NCI-H446 treated with DMSO at 0.1 percent for 48 hours (cell line): ENCODE measurements around the gene ZNF143.
A peak's percentile ranks its signal among the peaks of the same experiment; 100 is the strongest.
"Not testable (repeated sequence)": the region's sequence is repeated elsewhere in the genome, so short reads cannot be mapped to it uniquely, and the experiment has no call there.

ENCODE experiments used
- DNase-seq: peaks from one replicate; lab custom pipeline; 2025; lab: John Stamatoyannopoulos, UW

Gene ZNF143

DNA sequence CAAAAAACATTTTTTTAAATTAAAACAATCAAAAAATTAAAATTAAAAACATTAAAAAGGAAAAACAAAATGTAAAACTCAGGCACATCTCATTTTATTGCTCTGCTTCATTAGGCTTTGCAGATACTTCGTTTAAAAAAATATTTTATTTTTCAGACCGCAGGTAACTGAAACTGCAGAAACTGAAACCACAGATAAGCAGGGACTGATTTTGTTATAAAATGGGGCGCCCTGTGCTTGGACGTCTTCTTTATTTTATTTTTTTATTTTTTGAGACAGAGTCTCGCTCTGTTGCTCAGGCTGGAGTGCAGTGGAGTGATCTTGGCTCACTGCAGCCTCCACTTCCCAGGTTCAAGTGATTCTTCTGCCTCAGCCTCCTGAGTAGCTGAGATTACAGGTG, 88.4 kb downstream of the ZNF143 start:
- not testable (repeated sequence) for DNase-seq

DNA sequence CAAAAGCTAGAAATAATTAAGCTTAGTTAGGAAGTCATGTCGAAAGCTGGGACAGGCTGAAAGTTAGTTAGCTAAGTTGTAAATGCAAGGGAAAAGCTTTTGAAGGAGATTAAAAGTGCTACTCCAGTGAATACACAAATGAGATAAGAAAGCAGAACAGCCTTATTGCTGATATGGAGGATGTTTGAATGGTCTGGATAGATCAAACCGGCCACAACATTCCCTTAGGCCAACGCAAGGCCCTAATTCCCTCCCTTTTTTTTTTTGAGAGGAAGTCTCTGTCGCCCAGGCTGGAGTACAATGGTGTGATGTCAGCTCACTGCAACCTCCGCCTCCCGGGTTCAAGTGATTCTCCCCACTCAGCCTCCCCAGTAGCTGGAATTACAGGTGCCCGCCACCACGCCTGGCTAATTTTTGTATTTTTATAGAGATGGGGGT, 89.4 kb downstream of the ZNF143 start:
- DNase-seq, result no peak

DNA sequence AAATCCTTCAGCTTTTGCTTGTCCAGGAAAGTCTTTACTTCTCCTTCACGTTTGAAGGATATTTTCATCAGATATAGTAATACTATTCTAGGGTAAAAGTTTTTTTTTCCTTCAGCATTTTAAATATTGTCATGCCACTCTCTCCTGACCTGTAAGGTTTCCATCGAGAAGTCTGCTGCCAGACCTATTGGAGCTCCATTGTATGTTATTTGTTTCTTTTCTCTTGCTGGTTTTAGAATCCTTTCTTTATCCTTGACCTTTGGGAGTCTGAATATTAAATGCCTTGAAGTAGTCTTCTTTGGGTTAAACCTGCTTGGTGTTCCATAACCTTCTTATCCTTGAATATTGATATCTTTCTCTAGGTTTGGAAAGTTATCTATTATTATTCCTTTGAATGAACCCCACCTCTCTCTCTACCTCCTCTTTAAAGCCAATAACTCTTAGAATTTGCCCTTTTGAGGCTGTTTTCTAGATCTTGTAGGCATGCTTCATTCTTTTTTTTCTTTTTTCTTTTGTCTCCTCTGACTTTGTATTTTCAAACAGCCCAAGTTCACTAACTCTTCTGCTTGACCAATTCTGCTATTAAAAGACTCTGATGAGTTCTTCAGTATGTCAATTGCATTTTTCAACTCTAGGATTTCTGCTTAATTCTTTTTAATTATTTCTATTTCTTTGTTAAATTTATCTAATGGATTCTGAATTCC, 100.6 kb downstream of the ZNF143 start:
- no peak for DNase-seq

DNA sequence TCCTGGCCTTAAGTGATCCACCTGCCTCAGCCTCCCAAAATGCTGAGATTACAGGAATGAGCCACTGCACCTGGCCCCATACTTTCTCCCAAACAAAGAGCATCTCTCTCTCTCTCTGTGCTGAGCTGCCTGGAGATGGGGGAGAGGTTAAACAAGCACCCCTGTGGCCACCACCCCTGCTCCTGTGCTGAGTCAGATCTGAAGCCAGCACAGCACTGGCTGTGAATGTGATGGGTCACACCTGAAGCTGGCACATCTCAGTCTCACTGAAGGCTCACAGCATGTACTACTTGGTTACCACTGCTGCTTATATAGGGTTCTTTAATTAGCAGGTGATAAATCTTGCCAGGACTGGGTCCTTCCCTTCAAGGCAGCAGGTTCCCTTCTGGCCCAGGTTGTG, 101.9 kb downstream of the ZNF143 start:
- no peak for DNase-seq

DNA sequence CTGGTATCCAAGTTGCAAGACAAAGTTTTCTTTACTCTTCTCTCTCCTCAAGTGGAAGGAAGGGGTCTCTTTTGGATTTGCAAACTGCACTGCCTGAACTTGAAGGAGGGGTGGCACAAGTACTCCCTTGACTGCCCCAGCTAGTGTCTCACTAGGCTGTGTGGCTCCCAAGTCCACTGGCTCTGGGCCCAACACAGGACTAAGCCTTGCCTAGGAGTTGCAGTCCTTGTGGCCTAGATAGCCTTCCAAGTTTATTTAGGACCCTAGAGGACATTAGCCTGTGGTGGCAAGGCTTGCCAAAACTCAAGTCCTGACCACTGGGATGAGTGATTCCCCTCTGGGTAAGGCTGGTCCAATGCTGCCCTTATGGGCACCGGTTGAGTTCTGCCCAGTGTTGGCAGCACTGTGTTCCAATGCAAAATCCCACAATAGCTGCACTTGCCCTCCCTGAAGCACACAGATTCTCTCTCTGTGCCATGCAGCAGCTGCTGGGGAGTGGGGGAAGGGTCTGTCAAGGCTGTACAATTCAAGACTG, 102.5 kb downstream of the ZNF143 start:
- DNase-seq, result no peak

DNA sequence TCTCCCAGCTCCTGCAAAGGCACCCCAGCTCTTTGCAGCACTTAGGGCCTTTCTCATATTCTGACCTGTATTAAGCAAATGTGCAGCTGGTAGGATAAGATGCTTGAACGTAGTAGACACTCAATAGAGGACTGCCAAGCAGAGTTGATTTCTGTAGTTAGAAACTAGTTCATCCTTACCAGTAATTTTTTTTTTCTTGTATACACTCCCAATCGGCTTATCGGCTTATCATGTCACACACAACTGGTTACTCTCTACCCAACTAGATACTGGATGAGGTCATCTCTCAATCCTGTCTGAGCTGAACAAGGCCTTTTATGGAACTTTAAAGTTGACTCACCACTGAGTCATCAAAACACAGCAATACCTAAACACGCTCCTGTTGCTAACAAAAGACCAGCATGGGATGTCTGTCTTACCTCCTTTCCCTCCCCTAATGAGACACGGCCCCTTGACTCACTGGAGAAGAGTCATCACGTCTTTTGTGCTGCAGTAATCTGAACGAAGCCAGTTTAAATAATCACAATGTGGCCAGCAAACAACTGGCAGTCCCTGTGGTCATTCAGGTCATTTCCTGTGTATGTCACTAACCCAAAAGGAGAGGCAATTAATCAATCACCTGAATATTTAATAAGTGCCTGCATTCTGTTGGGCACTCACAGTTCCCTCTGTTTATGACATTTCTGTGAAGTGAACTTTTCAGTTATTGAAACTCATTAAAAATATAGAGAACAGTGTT, 105.2 kb downstream of the ZNF143 start:
- DNase-seq, result peak; percentile 68

DNA sequence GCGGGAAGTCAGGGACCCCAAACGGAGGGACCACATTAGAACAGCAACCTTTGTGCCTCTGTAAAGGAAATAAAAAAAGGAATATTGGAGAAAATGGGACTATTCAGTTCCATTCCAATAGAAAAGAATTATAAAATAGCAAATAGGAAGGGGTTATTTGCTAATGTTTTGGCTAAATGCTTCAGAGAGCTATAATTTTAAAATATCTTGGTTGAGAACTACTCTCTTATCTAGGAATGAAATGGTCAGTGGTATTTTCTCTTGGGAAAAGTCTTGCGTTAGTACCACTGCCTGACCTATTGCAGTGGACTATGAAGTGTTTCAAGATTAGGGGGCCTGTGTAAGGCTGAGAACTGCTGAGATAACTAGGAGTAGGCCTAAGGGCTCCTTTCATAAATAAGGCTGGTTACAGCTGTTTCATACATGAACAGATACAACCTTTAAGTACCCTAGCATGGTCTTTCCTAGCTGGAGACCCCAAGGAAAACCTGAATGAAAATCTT, 105.8 kb downstream of the ZNF143 start:
- DNase-seq, result no peak

DNA sequence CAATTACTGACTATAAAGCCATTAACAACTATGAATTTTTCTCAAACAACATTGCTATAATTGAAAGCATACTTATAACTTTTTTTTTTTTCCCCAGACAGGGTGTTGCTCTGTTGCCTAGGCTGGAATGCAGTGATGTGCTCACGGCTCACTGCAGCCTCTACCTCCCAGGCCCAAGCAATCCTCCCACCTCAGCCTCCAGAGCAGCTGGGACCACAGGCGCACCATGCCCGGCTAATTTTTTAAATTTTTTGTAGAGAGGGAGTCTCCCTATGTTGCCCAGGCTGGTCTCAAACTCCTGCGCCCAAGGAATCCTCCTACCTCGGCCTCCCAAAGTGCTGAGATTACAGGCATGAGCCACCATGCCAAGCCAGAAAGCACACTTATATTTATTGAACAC, 106.6 kb downstream of the ZNF143 start:
- no peak for DNase-seq

DNA sequence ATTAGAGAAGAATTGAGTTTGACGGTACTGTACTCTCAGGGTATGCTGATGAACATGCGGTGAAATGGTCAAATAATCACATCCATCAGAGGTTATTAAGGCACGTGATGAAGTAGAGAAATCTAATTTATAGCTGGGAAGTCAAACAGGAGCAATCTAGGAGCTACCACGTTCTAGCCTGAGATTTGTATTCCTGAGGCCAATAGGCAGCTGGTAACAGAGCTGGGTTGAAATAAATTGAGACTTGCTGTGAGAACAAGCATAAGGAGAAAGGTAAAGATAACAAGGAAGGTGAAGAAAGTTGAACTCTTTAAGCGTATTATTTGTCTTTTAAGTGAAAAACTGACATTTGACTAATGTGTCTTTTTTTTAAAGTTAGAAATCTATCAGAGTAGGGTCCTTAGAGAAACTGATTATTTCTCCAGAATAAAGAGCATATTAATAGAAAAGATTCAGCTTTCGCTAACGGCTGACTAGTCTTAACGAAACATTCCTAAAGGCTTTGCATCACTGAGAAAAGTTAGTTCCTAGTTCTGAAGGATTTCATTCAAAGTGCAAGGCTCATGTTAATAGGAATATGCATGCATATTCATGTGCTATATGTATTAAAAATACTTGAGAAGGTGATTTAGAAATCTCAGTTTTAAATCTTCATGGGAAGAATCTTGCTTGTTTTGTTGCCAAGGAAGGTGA, 107.5 kb downstream of the ZNF143 start:
- DNase-seq, result no peak

DNA sequence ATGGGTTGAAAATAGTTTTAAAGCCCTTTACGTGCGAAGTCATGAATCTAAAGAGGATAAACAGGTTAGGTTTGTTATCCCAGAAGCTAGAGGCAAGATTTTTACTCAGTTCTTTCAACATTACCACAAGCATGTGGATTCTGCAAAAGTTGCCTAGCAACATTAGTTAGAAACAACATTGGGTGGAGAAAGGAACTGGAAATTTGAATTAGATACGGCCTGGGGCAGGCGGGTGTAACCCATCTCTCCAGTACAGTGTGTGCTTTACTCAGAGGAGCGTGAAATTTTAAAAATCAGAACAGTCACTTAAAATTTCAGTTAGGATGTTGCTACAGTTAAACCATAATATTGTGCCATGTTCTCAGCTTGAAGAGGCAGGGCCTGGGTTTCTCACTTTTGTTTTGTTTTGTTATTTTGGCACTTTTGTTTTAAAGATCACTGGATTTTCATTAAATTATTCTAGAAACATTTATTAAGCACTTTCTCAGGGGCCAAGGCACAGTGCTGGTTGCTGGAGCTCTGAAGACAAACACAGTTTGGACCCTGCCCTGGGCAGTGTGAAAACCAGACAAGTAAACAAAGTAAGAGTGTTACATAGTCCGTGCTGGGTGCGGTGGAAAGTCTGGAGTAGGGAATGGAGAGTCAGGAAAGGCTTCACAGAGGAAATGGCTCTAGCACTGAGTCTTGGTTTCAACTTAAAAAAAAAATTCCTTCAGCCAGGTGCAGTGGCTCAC, 108.2 kb downstream of the ZNF143 start:
- no peak for DNase-seq

DNA sequence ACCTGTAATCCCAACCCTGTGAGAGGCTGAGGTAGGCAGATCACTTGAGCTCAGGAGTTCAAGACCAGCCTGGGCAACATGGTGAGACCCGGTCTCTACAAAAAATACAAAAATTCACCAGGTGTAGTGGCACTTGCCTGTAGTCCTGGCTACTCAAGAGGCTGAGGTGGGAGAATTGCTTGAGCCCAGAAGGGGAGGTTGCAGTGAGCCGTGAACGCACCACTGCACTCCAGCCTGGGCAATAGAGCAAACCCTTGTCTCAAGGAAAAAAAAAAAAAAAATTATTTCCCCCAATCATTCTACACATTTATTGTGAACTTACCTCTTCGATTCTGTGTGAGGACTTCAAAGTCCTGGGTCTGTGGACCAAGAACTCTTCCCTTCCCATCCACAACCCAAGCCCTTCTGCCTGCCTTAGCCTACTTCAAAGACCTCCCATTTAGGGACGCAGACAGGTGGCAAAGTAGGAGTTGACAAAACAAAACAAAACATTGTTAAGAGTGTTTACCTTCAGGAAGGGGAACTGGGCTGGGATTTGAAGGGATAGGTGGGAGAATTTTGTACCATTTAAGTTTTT, 108.9 kb downstream of the ZNF143 start:
- DNase-seq, result no peak

DNA sequence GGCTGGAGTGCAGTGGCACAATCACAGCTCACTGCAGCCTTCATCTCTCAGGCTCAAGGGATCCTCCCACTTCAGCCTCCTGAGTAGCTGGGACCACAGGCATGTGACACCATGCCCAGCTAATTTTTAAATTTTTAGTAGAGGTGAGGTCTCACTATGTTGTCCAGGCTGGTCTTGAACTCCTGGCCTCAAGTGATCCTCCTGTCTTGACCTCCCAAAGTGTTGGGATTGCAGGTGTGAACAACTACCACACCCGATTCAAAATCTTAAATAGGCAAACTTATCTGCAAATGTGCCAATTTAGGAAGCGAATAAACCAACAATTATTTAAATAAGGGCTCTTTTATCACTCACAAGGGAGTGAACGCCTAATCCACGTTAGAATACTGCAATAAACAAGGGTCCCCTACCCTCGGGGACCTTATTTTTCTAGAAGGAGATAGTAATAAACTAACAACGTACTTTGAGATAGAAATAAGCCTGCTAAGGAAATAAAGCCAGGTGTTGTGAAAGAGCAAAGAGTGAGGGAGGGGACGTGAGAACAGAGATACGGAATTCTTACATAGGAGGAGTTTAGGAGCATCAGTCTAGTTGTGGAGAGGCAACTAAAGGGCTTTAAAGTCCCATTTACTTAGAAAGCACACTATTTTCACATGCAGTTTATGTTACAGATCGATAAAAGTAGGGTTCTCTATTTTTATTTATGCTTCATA, 109.7 kb downstream of the ZNF143 start:
- DNase-seq, result no peak

DNA sequence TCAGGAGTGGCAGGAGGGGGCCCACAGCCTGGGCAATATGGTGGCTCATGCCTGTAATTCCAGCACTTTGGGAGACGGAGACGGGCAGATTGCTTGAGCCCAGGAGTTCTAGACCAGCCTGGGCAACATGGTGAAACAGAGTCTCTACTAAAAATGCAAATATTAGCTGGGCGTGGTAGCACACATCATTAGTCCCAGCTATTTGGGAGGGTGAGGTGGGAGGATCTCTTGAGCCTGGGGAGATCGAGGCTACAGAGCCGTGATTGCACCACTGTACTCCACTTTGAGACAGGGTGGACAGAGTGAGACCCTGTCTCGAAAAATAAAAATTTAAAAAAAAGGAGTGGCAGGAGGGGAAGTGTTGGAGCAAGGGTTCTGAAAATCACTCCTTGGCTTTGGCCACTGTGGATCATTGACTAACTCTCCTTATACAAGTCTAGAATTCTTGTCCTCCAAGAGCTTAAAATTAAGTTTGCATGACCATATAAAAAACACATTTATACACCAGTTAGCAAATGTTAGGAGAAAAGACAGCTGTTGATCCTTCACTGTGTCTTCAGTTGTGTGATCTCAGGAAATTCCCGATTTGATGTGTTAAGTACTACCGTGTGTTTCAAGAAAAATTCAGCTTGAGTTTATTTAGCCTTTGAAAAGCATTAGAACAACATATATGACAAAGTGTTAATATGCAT, 110.4 kb downstream of the ZNF143 start:
- no peak for DNase-seq

DNA sequence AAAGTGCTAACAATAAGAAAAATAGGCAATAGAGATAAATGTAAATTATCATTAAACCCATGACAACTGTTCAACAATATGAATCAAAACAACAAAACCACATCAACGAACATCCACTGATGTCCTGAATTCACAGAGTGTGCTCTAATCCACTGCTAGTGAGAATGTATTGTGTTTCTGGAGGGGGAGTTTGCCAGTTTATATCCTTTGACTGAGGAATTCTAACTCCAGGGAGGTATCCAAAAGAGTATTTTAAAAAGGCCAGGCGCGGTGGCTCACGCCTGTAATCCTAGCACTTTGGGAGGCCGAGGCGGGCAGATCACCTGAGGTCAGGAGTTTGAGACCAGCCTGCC, 110.9 kb downstream of the ZNF143 start:
- no peak for DNase-seq

DNA sequence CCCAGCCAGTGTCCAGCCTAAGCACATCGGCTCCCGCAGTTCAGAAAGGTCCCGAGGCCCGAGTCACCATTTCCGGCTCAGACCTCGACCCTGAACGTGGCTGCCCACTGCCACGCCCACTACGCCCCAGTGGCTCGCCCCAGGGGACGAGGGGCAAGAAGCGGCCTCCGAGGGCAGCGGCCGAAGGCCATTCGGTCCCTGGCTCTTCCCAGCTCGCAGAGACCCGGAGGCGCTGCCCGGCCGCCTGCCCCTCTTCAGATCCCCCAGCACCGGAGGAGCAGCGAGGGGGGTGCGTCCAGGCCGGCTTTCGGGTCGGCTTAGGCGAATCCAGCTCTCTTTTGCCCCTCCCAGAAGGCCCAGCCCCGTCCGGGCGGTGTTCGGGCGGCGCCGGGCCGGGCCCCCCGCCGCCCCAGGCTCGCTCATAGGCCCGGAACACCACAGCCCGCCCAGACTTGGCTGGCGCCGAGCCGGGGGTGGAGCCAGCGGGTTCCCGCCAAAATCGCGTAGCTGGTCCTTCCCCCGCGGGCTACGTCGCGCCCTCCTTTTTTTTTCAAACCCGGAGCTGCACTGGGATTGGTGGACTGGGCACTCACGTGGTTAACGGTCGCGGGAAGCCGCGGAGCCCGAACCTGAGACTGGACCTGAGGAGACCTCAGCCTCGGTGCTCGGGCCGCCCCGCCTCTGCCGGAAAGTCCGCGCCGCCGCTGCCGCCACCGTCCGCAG, 112.4 kb downstream of the ZNF143 start, which contains the start of gene WEE1:
Gene WEE1, plus strand, starts transcription at position 619 of the 723 bp plus-strand sequence. CDS start 264 bp downstream, outside the sequence.
- peak; percentile 98 for DNase-seq

DNA sequence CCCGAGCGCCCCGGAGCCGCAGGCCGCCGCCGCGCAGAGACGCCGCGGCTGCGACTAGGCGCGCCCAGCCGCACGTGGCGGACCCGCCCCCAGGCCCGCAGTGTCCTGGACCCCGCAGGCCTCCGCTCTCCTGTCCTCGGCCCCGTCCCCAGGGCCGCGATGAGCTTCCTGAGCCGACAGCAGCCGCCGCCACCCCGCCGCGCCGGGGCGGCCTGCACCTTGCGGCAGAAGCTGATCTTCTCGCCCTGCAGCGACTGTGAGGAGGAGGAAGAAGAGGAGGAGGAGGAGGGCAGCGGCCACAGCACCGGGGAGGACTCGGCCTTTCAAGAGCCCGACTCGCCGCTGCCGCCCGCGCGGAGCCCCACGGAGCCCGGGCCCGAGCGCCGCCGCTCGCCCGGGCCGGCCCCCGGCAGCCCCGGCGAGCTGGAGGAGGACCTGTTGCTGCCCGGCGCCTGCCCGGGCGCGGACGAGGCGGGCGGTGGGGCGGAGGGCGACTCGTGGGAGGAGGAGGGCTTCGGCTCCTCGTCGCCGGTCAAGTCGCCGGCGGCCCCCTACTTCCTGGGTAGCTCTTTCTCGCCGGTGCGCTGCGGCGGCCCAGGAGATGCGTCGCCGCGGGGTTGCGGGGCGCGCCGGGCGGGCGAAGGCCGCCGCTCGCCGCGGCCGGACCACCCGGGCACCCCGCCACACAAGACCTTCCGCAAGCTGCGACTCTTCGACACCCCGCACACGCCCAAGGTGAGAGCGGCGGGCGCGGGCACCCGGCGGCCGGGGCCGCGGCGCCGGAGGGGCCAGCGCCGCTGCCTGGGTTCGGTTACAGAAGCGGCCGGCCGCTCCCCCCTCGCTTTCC, 113.2 kb downstream of the ZNF143 start:
- peak; percentile 59 for DNase-seq

DNA sequence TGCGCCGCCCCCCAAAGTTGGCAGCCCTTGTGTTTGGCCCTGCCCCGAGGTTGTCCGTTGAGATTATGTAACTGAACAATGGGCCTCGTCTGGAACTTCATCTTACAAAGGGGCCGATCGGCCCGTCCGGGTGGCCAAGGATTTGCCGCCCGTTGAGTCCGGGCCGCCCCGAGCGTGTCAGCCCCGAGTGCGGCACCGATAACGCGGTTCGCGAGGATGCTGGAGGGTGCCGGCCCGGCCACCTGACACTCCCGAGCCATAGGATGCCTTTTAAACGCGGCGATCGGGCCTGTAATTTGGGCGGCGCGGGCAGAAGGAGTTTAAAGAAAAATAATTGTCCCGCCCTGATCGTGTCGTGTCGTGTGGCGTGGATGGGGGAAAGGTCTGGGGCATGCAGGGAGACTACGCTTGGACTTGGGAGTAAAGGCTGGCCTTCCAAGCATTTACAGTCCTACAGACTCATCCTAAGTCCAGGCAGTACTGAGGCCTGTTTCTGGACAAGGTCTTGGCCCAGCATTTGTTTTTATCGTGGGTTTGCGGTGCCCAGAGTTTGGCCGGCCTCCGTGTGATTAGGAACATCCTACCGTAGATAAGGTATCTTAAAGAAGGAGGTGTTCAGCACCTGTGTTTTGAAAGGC, 113.9 kb downstream of the ZNF143 start:
- DNase-seq, result no peak
